Measurements from ENCODE around the gene DRC7.
A peak's percentile ranks its signal among the peaks of the same experiment; 100 is the strongest.

The DRC7 gene

DNA sequence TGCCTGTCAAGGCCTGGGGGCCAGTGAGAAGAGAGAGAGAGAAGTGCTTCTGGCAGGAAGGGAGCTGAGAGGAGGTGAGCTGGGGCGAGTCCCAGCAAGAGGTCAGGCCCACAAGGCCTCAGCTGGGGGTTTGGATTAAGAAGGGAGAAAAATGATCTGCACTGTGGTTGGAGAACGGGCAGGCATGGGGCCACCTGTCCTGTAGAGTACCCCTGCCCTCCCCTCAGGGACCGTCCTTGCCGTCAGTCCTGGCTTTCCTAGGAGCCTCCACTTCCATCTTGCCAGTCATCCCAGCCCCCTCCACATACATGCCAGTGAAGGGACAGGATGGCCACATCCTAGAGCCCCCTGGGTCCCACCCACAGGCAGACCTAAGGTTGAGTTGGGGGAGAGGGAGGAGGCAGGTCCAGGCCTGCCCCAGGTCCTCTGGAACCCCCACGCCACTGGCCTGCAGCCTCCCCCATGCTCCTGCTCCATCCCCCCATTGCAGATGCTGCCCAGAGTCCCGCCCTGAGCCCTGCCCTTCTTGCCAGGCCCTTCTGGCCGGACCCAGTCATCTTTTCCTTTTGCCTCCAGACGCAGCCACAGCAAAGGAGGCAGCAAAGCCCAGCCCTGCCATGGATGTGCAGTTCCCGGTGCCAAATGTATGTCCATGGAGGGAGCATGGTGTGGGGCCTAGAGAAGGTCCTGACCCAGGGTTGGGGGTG lies 59.9 kb downstream of the DRC7 start:
- no peak for DNase-seq

DNA sequence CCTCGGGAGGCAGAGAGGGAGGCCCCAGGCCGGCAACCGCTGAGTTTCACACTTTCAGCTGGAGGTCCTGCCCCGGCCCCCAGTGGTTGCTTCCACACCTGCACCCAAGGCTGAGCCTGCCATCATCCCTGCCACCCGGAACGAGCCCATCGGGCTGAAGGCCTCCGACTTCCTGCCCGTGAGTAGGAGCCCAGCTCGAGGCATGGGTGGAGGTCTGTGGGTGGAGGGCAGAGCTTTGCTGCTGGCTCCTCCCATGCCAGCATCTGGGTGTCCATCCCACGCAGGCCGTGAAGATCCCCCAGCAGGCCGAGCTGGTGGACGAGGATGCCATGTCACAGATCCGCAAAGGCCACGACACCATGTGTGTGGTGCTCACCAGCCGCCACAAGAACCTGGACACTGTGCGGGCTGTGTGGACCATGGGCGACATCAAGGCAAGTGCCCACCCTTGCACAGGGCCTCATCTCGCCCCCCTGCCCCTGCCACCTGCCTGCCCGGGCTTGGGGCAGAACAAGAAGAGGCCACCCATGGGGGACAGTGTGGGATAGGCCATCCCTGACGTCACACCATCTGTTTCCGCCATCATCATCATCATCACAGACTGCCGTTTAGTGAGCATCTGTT lies 60.6 kb downstream of the DRC7 start:
- no peak for DNase-seq

DNA sequence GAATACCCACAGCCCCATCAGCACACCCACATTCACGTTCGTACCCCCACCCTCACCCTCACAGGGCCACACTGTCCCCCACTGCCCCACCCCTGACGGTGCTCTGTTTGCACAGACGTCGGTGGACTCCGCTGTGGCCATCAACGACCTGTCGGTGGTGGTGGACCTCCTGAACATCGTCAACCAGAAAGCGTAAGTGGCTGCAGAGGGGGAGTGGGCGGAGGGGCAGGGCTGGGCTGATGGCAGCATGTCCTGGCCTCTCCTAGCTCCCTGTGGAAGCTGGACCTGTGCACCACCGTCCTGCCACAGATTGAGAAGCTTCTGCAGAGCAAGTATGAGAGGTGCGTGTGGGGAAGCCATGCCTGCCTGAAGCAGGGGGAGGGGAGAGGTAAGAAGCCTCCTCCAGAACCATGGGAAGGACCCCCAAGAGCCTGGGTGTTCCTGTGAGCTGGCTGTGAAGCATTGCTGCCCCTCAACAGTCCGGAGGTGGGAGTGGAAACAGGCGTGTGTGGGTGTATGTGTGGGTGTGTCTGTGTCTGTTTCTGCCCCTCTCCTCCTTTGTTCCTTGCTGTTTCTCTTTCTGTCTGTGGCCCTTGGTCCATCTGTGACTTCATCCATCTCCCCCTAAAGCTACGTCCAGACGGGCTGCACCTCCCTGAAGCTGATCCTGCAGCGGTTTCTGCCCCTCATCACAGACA lies 61.3 kb downstream of the DRC7 start:
- DNase-seq: no peak

DNA sequence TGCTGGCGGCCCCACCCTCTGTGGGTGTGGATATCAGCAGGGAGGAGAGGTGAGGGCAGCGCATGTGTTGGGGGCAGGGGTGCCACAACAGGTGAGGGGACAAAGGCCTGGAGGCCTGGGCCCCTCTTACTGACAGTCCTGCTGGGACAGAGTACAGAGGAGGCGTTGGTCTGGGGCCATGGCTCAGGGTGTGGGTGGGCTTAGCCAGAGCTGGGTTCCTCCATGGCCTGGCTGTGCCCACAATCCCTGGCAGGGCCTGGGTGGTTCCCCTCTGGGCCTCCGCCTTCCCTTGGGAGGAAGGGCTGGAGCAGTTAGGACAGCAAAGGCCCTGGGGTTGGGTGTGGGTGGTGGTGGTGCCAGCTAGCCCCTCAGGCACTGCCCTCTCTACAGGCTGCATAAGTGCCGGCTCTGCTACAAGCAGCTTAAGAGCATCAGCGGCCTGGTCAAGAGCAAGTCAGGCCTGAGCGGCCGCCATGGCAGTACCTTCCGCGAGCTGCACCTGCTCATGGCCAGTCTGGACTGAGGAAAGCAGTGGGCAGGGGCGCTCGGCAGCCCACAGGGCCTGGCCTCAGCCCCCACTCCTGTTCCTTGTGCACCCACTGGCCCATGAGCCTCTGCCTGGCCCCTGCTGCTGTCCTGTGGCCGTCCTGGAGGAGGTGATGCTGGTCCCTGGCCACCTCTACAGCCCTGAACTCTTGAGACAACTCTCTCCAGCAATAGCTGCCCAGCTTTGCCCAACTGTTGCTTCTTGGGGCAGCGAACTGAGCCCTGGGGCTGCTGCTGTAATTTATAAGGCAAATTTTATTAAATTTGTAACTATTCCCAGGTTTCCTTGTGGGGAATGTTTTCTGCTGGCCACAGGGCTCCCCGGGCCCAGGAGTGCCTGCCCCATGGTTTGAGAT lies 62.1 kb downstream of the DRC7 start:
- no peak for DNase-seq

DNA sequence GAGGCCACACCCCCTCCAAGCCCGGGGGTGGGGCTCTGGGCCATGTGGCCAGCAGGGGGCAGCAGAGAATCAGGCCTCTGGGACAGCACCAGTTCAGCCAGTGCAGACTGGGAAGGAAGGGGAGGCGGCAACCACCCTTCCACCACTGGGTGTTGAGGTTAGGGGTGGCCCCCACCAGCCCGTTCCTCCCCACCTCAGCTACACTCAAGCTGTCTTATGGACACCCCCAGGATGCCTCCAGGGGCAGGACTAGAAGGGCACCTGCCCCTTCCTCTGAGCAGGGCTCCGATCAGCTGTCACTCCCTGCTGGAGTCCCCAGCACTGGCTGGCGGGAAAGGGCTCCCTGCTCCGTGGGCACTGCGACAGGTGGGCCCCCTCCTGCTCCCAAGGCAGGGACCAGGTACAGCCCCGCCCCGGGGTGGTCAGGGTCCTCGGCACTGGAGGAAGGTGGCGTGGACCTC lies 62.8 kb downstream of the DRC7 start:
- peak; percentile 91 for DNase-seq

DNA sequence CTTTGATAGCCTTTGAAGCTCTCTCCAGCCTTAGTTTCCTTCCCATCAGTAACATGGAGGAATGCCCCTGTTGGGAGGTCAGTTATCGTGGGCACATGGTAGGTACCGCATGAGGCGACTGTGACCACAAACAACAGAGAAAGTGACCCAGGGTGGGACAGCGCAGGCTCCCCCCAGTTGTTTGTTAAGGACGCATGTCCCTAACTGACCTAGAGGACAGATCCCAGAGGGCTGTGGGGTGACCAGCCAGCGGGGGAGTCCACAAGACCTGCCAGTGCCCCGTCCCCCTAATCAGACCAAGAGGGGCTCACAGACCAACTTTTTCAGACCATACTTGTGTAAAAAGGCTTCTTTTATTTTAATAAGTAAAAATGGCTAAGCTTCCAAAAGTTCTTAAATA lies 63.3 kb downstream of the DRC7 start:
- no peak for DNase-seq

DNA sequence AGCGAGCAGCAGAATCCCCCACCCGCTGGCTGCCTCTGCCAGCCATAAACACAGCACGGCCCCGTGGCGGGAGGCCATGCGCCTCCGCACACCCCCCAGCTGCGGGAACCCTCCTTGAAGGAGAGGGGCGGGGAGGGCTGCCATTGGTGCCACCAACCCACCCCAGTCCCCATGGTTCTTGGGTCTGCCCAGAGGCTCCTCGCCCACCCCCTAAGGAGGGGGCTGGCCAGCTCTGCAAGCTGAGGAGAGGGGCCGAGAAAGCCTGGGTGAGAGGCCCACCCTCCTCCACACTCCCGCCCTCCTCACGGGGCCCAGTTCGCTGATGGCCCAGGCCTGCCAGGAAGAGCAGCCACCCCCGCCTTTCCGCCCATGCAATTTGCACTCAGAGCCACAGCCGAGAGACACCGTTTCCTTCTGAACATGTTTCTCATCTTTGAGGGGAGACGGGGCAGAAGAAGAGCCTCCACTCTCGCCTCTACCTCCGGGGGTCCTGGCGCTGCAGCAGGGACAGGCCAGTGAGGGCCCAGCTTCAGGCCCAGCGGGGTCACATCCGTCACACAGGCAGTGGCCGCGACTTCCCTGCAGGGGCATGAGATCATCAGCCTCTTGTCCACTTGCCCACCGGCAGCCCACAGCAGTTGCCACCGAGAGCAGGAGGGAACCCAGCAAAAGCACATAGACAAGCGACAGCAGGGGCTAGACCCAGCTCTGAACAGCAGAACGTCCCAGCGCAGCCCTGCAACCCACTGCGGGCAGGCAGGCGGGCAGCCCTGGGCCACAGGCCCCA lies 63.9 kb downstream of the DRC7 start:
- DNase-seq: no peak

DNA sequence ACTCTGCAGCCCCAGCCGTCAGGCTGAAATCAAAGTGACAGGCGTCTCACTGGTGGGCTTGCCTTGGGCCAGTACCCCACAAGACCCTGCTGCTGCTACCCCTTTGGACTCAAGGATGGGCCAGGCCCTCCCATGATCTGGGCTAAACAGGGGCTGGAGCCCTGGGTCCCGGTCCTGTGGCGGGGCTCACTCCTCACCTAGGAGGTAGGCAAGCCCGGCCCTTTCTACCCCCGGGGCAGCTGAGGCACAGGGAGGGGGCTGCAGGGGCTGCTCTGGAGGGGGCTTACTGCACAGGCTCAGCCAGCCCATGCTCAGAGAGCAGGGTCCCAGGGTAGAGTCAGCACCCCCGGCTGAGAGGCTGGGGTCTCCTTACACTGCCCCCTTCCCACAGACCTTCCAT lies 64.5 kb downstream of the DRC7 start:
- DNase-seq: no peak

DNA sequence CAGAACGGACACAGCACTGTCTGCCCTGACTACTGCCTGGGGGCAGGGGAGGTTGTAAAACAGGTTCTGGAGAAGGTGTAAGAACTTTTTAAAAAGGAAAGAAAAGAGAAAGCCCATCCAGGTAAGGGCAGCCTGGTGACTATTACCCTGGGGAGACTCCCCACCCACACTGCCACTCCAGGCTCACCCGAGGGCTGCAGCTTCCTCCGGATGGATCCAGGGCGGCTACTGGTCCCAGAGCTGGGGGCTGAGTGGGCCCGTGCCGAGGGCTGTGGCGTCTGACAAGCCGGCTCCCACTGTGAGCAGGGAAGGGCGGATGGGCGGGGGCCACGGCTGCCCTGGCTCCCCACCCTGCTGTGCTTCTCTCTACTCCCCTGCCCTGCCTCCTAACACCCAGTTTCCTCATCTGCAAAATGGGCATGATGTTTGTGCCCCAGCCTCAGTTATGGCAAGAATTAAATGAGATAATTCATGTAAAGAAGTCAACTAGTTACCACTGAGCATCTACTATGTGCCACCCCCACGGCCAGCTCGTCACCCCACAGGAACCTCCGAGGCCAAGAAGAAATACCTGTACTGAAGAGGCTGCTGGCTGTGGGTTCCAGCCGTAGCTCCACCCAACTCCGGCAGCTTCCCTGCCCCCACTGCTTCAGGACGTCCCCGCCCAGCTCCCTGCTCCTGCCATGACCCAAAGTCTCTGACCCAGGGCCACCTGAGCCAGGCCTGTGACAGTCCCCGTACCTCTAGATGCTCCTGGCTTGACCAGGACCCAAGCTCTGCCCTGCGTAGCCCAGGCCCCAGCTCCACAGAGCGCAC lies 65.1 kb downstream of the DRC7 start:
- DNase-seq: no peak

DNA sequence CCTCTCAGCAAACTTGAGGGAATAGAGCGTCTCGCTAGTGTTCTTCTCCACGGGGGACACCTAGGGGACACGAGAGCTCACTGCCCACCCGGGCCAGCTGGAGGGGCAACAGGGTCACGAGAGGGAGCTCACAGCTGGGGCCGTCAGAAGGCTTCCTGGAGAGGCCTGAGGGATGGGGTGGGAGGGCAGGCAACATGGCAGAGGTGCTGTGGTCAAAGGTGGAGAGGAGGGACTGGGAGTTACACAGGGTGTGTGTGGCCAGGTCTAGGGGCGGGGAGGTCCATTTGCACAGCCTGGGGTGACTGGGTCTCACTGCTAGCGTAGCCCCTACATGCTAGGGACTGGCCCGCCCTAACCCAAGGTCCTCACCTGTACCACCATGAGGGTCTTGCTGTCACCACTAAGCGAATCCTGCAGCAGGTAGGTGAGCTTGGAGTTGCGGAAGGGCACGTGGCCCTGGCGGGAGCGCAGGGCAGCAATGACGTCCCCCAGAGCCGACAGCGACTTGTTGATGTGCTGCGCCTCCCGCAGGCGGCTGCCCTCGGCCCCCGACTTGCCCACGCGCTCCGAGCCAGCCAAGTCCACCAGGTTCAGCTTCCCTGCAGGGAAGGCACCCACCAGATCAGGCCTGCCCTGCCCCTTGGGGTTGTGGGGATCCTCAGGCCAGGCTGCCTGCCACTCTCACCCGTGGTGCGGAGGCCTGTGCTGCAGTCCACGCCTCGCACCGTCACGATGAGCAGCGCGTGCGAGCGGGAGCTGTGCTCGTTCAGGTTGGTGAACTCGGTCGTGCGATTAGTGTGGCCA lies 66.0 kb downstream of the DRC7 start:
- DNase-seq: no peak

DNA sequence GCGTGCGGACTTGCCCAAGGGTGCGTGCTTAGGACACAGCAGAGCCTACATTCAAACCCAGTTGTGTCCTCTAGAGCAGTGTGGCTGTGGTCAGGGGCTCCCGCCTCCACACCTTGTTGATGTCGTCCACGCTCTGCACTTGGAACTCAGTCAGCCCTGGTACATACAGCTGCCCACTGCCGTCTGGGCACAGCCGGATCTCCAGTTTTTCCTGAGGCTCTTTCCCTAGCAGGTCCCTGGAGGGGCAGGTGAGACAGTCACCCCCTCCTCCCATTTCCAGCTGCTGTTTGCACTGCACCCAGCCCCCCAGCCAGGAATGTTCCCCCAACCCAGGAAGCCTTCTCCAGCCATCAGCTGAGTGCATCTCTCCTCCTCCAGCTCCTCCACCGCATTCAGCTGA lies 66.7 kb downstream of the DRC7 start:
- no peak for DNase-seq

DNA sequence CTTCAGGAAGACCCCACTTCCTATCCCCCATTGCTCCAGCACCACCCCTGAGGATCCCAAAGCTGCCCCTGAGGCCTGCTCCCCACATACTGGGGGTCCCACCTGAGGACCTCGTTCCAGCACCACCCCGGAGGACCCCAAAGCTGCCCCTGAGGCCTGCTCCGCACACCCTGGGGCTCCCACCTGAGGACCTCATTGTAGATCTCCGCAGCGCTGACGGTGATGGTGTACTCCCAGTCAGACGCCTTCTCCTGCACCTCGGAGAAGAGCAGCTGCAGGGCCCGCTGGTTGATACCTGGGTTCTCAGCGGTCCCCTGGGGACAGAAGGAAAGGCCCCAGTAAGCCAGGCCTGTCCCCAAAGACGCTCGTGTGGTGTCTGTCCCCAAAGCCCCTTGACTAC lies 67.4 kb downstream of the DRC7 start:
- DNase-seq: no peak

DNA sequence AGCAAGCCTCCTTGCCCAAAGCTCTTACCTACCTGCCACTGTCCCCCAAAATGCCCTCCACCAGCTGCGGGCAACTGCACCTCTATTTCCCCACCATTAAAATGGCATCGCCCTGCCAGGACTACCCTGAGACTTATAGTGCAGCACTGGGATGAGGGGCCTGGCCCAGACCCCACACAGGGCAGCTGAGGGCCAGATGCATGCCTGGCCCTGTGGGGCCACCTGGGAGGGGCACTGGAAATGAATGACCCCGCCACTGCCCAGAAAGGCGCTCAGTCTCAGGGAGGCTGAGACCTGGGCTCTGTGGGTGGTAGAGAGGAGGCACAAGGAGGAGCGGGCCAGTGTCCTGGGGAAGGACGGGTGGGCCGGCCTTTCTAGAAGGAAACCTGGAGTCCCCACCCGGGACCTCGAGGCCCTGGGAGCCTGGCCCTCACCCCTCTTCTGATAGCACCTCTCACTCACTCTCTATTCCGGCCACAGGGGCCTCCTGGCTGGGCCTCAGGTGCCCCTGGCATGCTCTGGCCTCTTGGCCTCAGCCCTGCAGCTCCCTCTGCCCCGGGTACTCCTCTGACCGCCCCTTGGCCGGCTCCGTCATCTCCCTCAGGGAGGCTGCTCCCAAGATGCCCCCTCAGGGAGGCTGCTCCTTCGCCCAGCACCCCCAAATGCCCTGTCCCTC lies 67.9 kb downstream of the DRC7 start:
- DNase-seq: no peak

DNA sequence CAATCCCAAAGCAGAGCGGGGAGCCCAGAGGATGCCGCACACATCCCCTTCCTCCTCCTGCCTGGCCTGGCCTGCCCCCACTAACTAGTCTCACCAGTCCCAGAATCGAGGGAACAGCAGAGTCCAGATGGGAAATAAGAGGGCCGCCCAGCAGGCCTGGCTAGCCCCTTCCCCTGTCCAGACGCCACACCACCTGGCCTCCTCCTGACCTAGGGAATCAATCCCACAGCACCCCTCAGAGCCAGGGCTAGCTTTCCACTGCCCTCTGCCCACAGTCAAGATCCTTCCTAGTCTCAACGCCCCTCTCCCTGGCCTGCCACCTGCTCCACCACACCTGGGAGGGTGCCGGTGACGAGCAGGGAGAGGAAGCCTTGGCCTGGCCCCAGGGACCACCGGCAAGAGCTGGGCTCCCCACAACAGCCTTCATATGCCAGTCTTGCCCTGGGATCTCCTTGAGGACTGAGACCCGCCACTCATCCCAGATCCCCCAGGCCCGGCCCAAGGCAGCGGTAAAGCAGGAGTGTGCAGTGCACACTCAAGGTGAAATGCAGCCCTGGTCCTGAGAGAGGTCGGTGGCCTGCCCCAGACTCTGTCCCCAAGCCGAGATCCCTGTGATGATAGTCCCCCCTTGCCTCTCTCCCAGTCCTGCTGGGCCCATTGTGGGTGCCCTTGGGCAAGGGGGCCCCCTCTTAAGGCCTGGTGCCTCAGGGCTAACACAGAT lies 68.8 kb downstream of the DRC7 start:
- no peak for DNase-seq

DNA sequence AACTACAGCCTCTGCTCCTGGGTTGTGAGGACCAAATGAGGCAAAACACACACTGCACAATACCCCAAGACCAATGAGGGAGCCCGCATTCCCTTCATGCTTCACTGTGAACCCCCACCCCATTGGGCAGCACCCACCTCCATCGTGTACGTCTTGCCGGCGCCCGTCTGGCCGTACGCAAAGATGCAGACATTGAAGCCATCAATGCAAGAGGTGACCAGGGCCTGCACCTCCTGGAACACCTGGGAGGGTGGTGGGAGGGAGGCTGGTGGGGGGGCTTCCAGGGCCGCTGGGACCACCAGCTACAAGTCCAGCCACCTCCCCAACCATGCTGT lies 69.4 kb downstream of the DRC7 start:
- no peak for DNase-seq

DNA sequence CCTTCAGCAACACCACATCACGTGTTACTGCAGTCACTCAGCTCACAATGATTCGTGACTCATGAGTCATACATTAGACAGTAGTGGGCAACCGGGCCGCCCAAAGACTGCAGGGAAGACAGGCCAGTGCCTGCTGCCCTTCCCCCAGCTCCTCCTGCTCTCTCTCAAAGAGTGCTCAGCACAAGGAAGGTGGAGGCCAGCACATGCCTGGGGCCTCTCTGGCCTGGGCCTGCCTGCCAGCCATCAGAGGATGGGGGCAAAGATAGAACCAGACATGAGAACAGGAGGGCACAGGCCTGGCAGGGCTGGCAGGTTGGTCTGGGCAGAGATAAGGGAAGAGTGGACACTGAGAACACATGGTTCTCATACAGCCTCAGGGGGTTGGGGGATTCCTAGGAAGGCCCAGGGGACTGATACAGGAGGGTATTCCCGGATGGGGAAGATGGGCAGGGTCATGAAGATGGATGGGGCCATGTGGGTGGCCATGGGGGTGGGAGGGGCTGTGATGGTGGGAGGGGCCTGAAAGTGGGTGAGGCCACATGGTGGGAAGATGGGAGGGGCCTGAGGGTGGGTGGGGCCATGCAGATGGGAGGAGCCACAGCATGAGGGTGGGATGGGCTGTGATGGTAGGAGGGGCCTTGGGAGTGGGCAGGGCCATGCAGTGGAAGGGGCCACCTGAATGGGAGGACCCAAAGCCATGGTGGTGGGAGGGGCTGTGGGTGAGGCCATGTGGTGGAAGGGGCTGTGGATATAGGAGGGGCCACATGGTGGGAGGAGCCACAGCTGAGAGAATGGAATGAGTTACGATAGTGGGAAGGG lies 69.9 kb downstream of the DRC7 start:
- DNase-seq: no peak

DNA sequence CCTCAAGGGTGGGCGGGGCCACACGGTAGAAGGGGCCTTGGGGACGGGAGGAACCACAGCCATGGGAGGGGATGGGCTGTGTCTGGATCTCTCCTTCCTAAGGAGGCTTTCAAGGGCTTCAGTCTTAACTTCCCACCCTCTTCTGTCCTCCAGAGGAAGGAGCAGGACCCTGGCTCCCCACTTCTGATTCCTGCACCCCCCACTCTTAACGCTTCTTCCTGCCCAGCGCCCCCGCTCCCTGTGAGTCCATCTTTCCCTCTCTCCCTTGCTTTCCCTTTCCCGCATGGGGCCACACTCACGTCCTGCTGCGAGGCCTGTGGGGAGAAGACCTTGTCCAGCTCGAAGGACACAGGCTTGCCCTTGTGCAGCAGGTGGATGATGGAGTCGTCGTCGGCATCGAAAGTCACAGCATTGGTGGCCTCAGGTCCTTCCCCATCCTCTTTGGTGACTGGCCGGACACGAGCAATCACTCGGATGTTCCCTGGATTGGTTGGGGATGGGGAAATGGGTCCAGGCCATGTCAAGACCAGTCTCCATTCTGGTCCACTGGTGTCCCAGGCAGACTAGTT lies 70.6 kb downstream of the DRC7 start:
- DNase-seq: no peak

DNA sequence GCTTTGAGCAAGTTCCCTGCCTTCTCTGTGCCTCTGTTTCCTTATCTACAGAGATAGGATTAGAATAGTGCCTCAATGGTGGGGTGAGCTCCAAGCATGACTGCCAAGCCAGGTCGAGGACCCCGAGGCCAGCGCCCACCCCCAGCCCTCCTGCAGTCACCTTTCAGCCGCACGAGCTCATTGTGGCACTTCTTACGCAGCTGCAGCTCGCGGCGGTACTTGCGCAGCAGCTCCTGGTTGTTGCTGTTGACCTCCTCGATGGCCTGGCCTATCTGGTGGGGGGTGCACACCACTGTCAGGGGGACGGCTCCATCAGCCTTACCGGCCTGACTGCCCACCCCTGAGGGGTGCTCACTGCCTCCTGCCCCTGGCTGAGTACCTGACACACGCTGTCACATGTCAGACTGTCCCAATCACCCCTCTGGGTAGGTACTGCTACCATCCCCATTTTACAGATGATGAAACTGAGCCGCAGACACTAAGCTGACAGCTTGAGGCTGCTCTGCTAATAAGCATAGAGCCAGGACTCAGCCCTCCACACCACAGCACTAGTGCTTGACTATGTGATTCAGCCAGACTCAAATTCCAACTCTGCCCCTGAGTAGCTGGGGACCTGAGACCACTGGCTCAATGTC lies 72.2 kb downstream of the DRC7 start:
- no peak for DNase-seq

Data from stimulated activated CD4-positive, alpha-beta T cell treated with anti-CD3 and anti-CD28 coated beads, Interleukin-4, amount 100 ng/mL, for 24 hours (primary cell).